DND-41 (cell line): Measurements from ENCODE around the gene ADAMTS12.

Source experiments
- ATAC-seq: fragments of 200-7000 bp; cut with Tn5 transposase; 3 replicates; pipeline ENCODE4 v1.9.1; 2021; ENCODE audit warnings: low read depth; ENCODE audit not compliant: insufficient read depth
- DNase-seq: peaks from one replicate; pipeline ENCODE4 v3.0.0-alpha.2; 2020
- H2AFZ ChIP-seq: 2 replicates; pipeline ENCODE4 v1.6.0; 2012; ENCODE audit warnings: low read depth, low read length
- H3K27ac ChIP-seq: 2 replicates; pipeline ENCODE4 v1.5.1; 2012; ENCODE audit warnings: low read length, inconsistent platforms
- H3K27me3 ChIP-seq: fragments of 200-600 bp; sonication (generic); 2 replicates; pipeline ENCODE4 v1.6.0; 2012; ENCODE audit warnings: low read length, mild to moderate bottlenecking, inconsistent platforms; ENCODE audit not compliant: insufficient read depth, poor library complexity
- H3K36me3 ChIP-seq: 2 replicates; pipeline ENCODE4 v1.5.1; 2012; ENCODE audit warnings: low read length, inconsistent platforms; ENCODE audit not compliant: insufficient read depth
- H3K4me1 ChIP-seq: 2 replicates; pipeline ENCODE4 v1.5.1; 2012; ENCODE audit warnings: mild to moderate bottlenecking, low read length; ENCODE audit not compliant: insufficient read depth
- H3K4me2 ChIP-seq: 2 replicates; pipeline ENCODE4 v1.6.0; 2012; ENCODE audit warnings: mild to moderate bottlenecking, moderate library complexity, low read length, inconsistent platforms; ENCODE audit not compliant: insufficient read depth
- H3K4me3 ChIP-seq, 2 experiments: fragments of 200-600 bp in 1 of 2; shearing (Covaris generic) in 1 of 2; 2 replicates each; pipeline ENCODE4 v1.5.1; 2012 to 2016; ENCODE audit warnings: inconsistent platforms in 2 of 2, low read length in 2 of 2, mild to moderate bottlenecking in 2 of 2, low read depth in 1 of 2, moderate library complexity in 1 of 2
- H3K79me2 ChIP-seq: 2 replicates; pipeline ENCODE4 v1.6.0; 2012; ENCODE audit warnings: low read length, inconsistent platforms; ENCODE audit not compliant: insufficient read depth
- H3K9ac ChIP-seq: 2 replicates; pipeline ENCODE4 v1.6.0; 2012; ENCODE audit warnings: low read depth, mild to moderate bottlenecking, inconsistent platforms, low read length, moderate library complexity
- H3K9me3 ChIP-seq: 2 replicates; pipeline ENCODE4 v1.5.1; 2012; ENCODE audit warnings: low read length, moderate library complexity, mild to moderate bottlenecking, inconsistent platforms; ENCODE audit not compliant: insufficient read depth, severe bottlenecking
- H4K20me1 ChIP-seq: 2 replicates; pipeline ENCODE4 v1.6.0; 2012; ENCODE audit warnings: low read length; ENCODE audit not compliant: insufficient read depth
- CTCF ChIP-seq: IDR thresholded peaks from 2 replicates; pipeline ENCODE4 v1.5.1; 2012; ENCODE audit warnings: borderline replicate concordance, low read length, moderate library complexity, mild to moderate bottlenecking; ENCODE audit not compliant: poor library complexity, severe bottlenecking; ENCODE audit errors: extremely low read depth
- EZH2 ChIP-seq: IDR thresholded peaks from 3 replicates; pipeline ENCODE4 v1.6.1; 2012; ENCODE audit warnings: borderline replicate concordance, low read depth, mild to moderate bottlenecking, moderate library complexity, low read length, inconsistent platforms; ENCODE audit not compliant: severe bottlenecking

Gene ADAMTS12

GRCh38 chr5:33827018-33827707 is 64.6 kb downstream of the ADAMTS12 start:
- no peaks in the 10 kb centered on the region for H3K79me2 ChIP-seq
- DNase-seq = no peak
- no peak for ATAC-seq
- no peaks in the 10 kb centered on the region for H4K20me1 ChIP-seq
- no peak overlapping the region for H2AFZ ChIP-seq
- H3K4me1 ChIP-seq = no peaks in the 10 kb centered on the region
- no peak overlapping the region for H3K4me3 ChIP-seq
- H3K9me3 ChIP-seq = no peaks in the 10 kb centered on the region
- H3K27me3 ChIP-seq = no peaks in the 10 kb centered on the region
- TF ChIP-seq CTCF (no peak), EZH2 (no peak)
- H3K4me2 ChIP-seq = no peak overlapping the region
- H3K36me3 ChIP-seq = no peaks in the 10 kb centered on the region
- no peak overlapping the region for H3K27ac ChIP-seq
- H3K9ac ChIP-seq = no peak overlapping the region

DNA sequence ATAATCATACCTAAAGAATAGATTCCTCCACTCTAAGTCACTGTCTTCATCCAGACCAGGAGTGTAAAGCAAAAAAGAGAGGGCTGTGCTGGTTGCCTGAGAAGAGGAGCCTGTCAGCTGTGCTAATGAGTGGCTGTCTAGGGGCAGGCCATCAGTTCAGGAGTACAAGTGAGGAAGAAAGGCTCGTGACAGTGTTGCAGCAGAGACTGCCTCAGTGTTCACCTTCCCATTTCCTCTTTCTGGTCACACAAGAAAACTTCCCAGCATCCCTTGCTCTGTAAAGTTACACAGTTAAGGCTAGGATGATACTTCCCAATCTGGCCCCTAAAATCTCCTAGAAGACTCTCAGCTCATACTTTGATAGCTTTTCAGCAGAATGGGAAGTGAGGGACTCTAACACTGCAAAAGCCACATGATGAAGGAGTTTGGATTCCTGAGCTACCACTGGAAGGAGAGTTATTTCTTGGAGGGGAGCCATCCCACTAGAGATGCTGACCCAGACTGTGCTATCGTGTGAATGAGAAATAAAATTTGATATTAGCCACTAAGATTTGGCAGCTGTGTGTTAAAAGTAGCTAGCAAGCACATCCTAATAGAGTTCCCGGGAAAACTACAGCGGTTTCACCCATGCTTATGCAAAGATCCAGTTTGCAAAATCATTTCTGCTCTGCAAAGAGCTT is 67.1 kb downstream of the ADAMTS12 start:
- Histone ChIP-seq H3K27ac (no peak overlapping the region), H2AFZ (no peak overlapping the region), H3K4me1 (no peaks in the 10 kb centered on the region), H4K20me1 (no peaks in the 10 kb centered on the region), H3K36me3 (no peaks in the 10 kb centered on the region), H3K9ac (no peak overlapping the region), H3K79me2 (no peaks in the 10 kb centered on the region), H3K9me3 (no peaks in the 10 kb centered on the region), H3K27me3 (no peaks in the 10 kb centered on the region), H3K4me3 (no peak overlapping the region), H3K4me2 (no peak overlapping the region)
- DNase-seq = no peak
- TF ChIP-seq CTCF = no peak
- no peak for TF ChIP-seq EZH2
- no peak for ATAC-seq

DNA sequence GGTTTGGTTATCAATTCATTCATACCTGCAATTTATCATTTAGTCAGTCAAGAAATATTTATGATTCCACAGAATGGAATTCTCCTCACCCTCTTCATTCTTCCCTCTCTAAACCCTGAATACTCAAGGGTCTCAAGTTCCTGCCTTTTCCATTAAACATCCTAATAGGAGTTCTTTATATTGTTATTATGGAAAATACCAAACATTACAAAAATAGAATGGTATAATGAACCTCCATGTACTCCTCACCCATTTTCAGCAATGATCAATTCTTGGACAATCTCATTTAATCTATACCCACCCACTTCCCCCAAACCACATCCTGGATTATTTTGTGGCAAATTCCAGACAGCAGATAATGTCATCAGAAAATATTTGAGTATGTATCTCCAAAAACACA is 74.5 kb downstream of the ADAMTS12 start:
- no peak overlapping the region for H2AFZ ChIP-seq
- H3K9me3 ChIP-seq = no peaks in the 10 kb centered on the region
- H3K4me2 ChIP-seq = no peak overlapping the region
- DNase-seq = no peak
- H4K20me1 ChIP-seq = no peaks in the 10 kb centered on the region
- no peaks in the 10 kb centered on the region for H3K4me1 ChIP-seq
- no peak for TF ChIP-seq CTCF
- TF ChIP-seq EZH2 = no peak
- H3K27me3 ChIP-seq = no peaks in the 10 kb centered on the region
- no peak overlapping the region for H3K4me3 ChIP-seq
- H3K9ac ChIP-seq = no peak overlapping the region
- no peak for ATAC-seq
- H3K79me2 ChIP-seq = no peaks in the 10 kb centered on the region
- H3K36me3 ChIP-seq = no peaks in the 10 kb centered on the region
- no peak overlapping the region for H3K27ac ChIP-seq
